Measurements from ENCODE around the gene ARHGAP15. TPM values are rescaled to one million over a fixed set of nuclear protein-coding genes. Genes with fewer than 3 reads are reported as not detected.

ARHGAP15 gene
- total and polyA plus RNA-seq, 2 experiments from 2014 or later = not detected

DNA sequence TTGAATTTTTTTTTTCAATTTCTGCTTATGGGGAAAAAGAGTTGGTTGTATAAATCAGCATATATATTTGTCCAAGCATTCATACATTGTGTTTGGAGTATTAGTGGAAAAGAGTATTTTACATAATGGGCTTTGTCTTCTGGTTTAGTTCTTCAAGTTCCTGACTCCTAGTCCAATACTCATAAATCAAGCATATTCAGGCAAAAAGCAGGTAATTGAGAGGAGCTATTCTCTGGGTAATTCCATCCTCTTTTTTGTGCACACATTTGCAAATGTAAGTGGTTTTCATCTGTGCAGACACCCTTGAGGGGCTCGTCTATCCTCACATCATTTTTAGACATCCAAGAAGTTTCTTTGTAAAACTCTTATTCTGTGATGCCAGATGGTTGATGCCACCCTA, 337.2 kb downstream of the ARHGAP15 start:
- DNase-seq = no peak
- 0 out of 2 replicates have a peak overlapping the region, but pooled peaks have one; percentile 23 for H2AFZ ChIP-seq
- in situ Hi-C loops (cut with MboI) = no loop called here
- no peak overlapping the region for H3K4me2 ChIP-seq (ENCODE audit: unreplicated experiment)
- no peaks in the 10 kb centered on the region for H3K36me3 ChIP-seq (ENCODE audit: low read depth)
- no peaks in the 10 kb centered on the region for H3K9me3 ChIP-seq (ENCODE audit: low read depth)
- no peaks in the 10 kb centered on the region for H3K4me1 ChIP-seq (ENCODE audit: insufficient read depth)
- H3K27me3 ChIP-seq (replicated peaks; ENCODE audit: insufficient read depth) = no peaks in the 10 kb centered on the region
- TF ChIP-seq EZH2 (IDR thresholded peaks at IDR 0.05; ENCODE audit: insufficient read depth, poor library complexity, severe bottlenecking) = no peak
- no peak overlapping the region for H3K4me3 ChIP-seq
- H3K79me2 ChIP-seq (ENCODE audit: insufficient read depth) = no peaks in the 10 kb centered on the region
- no peaks in the 10 kb centered on the region for H3F3A ChIP-seq (ENCODE audit: insufficient read depth)
- no peak overlapping the region for H3K9ac ChIP-seq
- H3K9me2 ChIP-seq (ENCODE audit: insufficient read depth) = no peaks in the 10 kb centered on the region
- WGBS, 2 experiments (ENCODE audit: low coverage in 1 of 2, low lambda C conversion rate in 2 of 2, missing lambda C conversion rate in 2 of 2) = 97 to 100% methylated on average over 1 of the region's 1 CpG
- H3K27ac ChIP-seq = no peak overlapping the region
- H4K20me1 ChIP-seq (ENCODE audit: insufficient read depth) = no peaks in the 10 kb centered on the region

- H3K9me3 ChIP-seq (ENCODE audit: low read depth) = no peaks in the 10 kb centered on the region
- H3K9me2 ChIP-seq (ENCODE audit: insufficient read depth) = no peaks in the 10 kb centered on the region
- peak overlapping the region; percentile 23; the same call in 1 of the 2 replicates for H2AFZ ChIP-seq
- H4K20me1 ChIP-seq (ENCODE audit: insufficient read depth) = no peaks in the 10 kb centered on the region
- H3K36me3 ChIP-seq (ENCODE audit: low read depth) = no peaks in the 10 kb centered on the region
- H3K27ac ChIP-seq = no peak overlapping the region
- H3F3A ChIP-seq (ENCODE audit: insufficient read depth) = no peaks in the 10 kb centered on the region
- no peaks in the 10 kb centered on the region for H3K27me3 ChIP-seq (replicated peaks; ENCODE audit: insufficient read depth)
- H3K9ac ChIP-seq = no peak overlapping the region
- in situ Hi-C loops (cut with MboI) = no loop called here
- H3K4me2 ChIP-seq (ENCODE audit: unreplicated experiment) = no peak overlapping the region
- no peak for DNase-seq
- H3K4me1 ChIP-seq (ENCODE audit: insufficient read depth) = no peaks in the 10 kb centered on the region
- no peak overlapping the region for H3K4me3 ChIP-seq
- H3K79me2 ChIP-seq (ENCODE audit: insufficient read depth) = no peaks in the 10 kb centered on the region
- WGBS, 2 experiments (ENCODE audit: low coverage in 1 of 2, low lambda C conversion rate in 2 of 2, missing lambda C conversion rate in 2 of 2) = 70 to 75% methylated on average over 3 of the region's 3 CpGs
- TF ChIP-seq EZH2 (IDR thresholded peaks at IDR 0.05; ENCODE audit: insufficient read depth, poor library complexity, severe bottlenecking) (no peak), EZH2phosphoT487 (IDR thresholded peaks at IDR 0.05; ENCODE audit: insufficient read depth, low read depth) (no peak)
Observed at GRCh38 chr2:143467011-143467410, 337.8 kb downstream of the ARHGAP15 start.

DNA sequence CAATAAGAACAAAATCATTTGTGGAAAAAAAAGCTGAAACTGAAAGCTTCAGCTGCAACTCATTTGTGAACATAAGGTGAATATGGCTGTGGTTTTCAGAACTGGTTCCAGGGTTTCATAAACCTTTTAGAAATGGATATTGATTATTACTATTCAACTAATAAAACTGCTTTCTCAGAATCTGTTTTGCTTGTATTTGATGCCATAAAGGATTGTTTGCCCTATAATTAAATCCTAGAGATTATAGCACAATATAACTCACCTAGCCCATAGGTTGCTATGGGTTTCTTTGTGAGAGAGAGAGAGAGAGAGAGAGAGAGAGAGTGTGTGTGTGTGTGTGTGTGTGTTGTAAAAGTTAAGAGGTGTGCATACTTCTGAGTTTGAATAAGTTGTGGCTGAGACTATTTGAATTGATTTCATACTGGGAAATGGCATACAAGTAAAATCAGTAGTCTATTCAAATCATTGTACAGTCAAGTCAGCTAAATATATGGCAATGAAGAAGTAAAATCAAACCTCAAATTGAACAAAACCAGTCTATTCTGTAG, 339.2 kb downstream of the ARHGAP15 start:
- H3F3A ChIP-seq (ENCODE audit: insufficient read depth) = peaks cover 8% of the 10 kb centered on the region; the same call in 1 of the 2 replicates
- peaks cover 8% of the 10 kb centered on the region for H3K4me1 ChIP-seq (ENCODE audit: insufficient read depth)
- no peaks in the 10 kb centered on the region for H3K79me2 ChIP-seq (ENCODE audit: insufficient read depth)
- no peak for DNase-seq
- H3K9me3 ChIP-seq (ENCODE audit: low read depth) = no peaks in the 10 kb centered on the region
- TF ChIP-seq EZH2 (IDR thresholded peaks at IDR 0.05; ENCODE audit: insufficient read depth, poor library complexity, severe bottlenecking) = no peak
- TF ChIP-seq EZH2phosphoT487 (IDR thresholded peaks at IDR 0.05; ENCODE audit: insufficient read depth, low read depth) = no peak
- no peaks in the 10 kb centered on the region for H3K9me2 ChIP-seq (ENCODE audit: insufficient read depth)
- H3K9ac ChIP-seq = no peak overlapping the region
- H3K4me2 ChIP-seq (ENCODE audit: unreplicated experiment) = no peak overlapping the region
- no peak overlapping the region for H3K27ac ChIP-seq
- H3K27me3 ChIP-seq (replicated peaks; ENCODE audit: insufficient read depth) = no peaks in the 10 kb centered on the region
- H3K36me3 ChIP-seq (ENCODE audit: low read depth) = no peaks in the 10 kb centered on the region
- H4K20me1 ChIP-seq (ENCODE audit: insufficient read depth) = no peaks in the 10 kb centered on the region
- in situ Hi-C loops (cut with MboI) = no loop called here
- no peak overlapping the region for H2AFZ ChIP-seq
- H3K4me3 ChIP-seq = no peak overlapping the region

DNA sequence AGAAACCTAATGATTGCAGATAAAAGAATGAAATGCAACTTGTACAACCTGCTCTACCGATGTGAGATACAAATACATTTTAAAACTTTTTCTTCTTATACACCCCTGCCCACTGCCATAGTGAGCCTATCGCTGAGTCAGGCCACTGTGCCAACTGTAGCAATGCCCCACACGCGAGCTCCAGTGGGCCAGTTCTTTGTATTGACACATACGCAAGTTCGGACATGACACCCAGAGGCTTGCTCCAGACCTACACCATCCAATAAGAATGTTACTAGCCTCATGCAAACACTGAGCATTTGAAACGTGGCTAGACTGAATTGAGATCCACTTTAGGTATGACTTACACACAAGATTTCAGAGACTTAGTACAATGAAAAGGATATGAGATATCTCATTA, 340.1 kb downstream of the ARHGAP15 start:
- Histone ChIP-seq H3K79me2 (ENCODE audit: insufficient read depth) (no peaks in the 10 kb centered on the region), H3K4me3 (no peak overlapping the region), H4K20me1 (ENCODE audit: insufficient read depth) (no peaks in the 10 kb centered on the region), H3K4me2 (ENCODE audit: unreplicated experiment) (no peak overlapping the region), H3K27ac (no peak overlapping the region), H3K36me3 (ENCODE audit: low read depth) (no peaks in the 10 kb centered on the region), H3K27me3 (replicated peaks; ENCODE audit: insufficient read depth) (no peaks in the 10 kb centered on the region), H3K4me1 (ENCODE audit: insufficient read depth) (peaks cover 12% of the 10 kb centered on the region), H2AFZ (no peak overlapping the region), H3K9me3 (ENCODE audit: low read depth) (no peaks in the 10 kb centered on the region), H3K9me2 (ENCODE audit: insufficient read depth) (no peaks in the 10 kb centered on the region), H3F3A (ENCODE audit: insufficient read depth) (peaks cover 14% of the 10 kb centered on the region; the same call in 1 of the 2 replicates), H3K9ac (no peak overlapping the region)
- DNase-seq = no peak
- TF ChIP-seq EZH2phosphoT487 (IDR thresholded peaks at IDR 0.05; ENCODE audit: insufficient read depth, low read depth) (no peak), EZH2 (IDR thresholded peaks at IDR 0.05; ENCODE audit: insufficient read depth, poor library complexity, severe bottlenecking) (no peak)
- in situ Hi-C loops (cut with MboI) = no loop called here
- 96 to 98% methylated on average over 7 of the region's 7 CpGs for WGBS, 2 experiments (ENCODE audit: low coverage in 1 of 2, low lambda C conversion rate in 2 of 2, missing lambda C conversion rate in 2 of 2)

DNA sequence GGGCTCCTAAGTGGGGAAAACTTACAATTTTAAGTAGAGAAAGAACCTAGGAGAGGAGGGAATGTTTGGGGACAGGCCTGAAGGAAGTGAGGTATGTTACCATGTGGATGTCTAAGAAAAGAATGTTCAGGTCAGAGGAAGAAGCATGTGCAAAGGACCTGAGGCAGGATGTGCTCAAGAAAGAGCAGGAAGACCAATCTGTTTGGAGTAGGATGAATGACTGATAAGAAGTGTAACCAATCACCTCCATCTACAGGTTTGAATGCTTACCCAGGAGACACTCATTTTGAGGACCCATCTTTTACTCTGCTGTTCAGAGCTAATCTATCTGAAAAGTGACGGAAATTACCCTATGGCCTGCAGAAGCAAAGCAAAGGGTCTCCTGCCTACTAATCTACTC, 342.3 kb downstream of the ARHGAP15 start:
- Histone ChIP-seq H3K9ac (no peak overlapping the region), H3K36me3 (ENCODE audit: low read depth) (no peaks in the 10 kb centered on the region), H3K27me3 (replicated peaks; ENCODE audit: insufficient read depth) (no peaks in the 10 kb centered on the region), H3K9me2 (ENCODE audit: insufficient read depth) (no peaks in the 10 kb centered on the region), H3K79me2 (ENCODE audit: insufficient read depth) (no peaks in the 10 kb centered on the region), H3K4me1 (ENCODE audit: insufficient read depth) (peaks cover 19% of the 10 kb centered on the region), H3K9me3 (ENCODE audit: low read depth) (no peaks in the 10 kb centered on the region), H2AFZ (no peak overlapping the region), H3K27ac (no peak overlapping the region), H4K20me1 (ENCODE audit: insufficient read depth) (no peaks in the 10 kb centered on the region), H3K4me2 (ENCODE audit: unreplicated experiment) (no peak overlapping the region), H3F3A (ENCODE audit: insufficient read depth) (peaks cover 14% of the 10 kb centered on the region; the same call in 1 of the 2 replicates), H3K4me3 (no peak overlapping the region)
- 100% methylated on average over 1 of the region's 1 CpG for WGBS, 2 experiments (ENCODE audit: low coverage in 1 of 2, low lambda C conversion rate in 2 of 2, missing lambda C conversion rate in 2 of 2)
- no peak for DNase-seq
- in situ Hi-C loops (cut with MboI) = no loop called here
- no peak for TF ChIP-seq EZH2 (IDR thresholded peaks at IDR 0.05; ENCODE audit: insufficient read depth, poor library complexity, severe bottlenecking)
- TF ChIP-seq EZH2phosphoT487 (IDR thresholded peaks at IDR 0.05; ENCODE audit: insufficient read depth, low read depth) = no peak
